Left lung (tissue), 10 donors: ENCODE results near the gene LYPLA2. TPM values are rescaled to one million over a fixed set of nuclear protein-coding genes. Genes with fewer than 3 reads are reported as not detected.

Experiments
- ATAC-seq: fragments of 200-7000 bp; cut with Tn5 transposase; one replicate; pipeline ENCODE4 v1.9.1; 2020; ENCODE audit warnings: moderate library complexity
- DNase-seq, 4 donors: peaks; one replicate each; pipeline ENCODE4 v3.0.0-alpha.2; 2013 to 2020
- H3K27ac ChIP-seq, 2 donors: fragments of 200-600 bp; sonication (generic) in 1 of 2; one replicate each; pipeline versions ENCODE4 v1.5.0 to v1.8.0; 2020 to 2021
- H3K27me3 ChIP-seq, 2 donors: fragments of 200-600 bp; sonication (generic) in 1 of 2; one replicate each; pipeline versions ENCODE4 v1.5.0 to v1.8.0; 2020 to 2021
- H3K36me3 ChIP-seq, 2 donors: fragments of 200-600 bp; sonication (generic) in 1 of 2; one replicate each; pipeline versions ENCODE4 v1.5.0 to v1.8.0; 2020 to 2021
- H3K4me1 ChIP-seq, 2 donors: fragments of 200-600 bp; one replicate each; pipeline ENCODE4 v1.8.0; 2021
- H3K4me3 ChIP-seq, 2 donors: fragments of 200-600 bp; sonication (generic) in 1 of 2; one replicate each; pipeline versions ENCODE4 v1.5.0 to v1.8.0; 2020 to 2021; ENCODE audit warnings: mild to moderate bottlenecking in 1 of 2
- H3K9me3 ChIP-seq, 2 donors: fragments of 200-600 bp; sonication (generic) in 1 of 2; one replicate each; pipeline versions ENCODE4 v1.5.0 to v1.8.0; 2020 to 2021
- CTCF ChIP-seq, 2 donors: fragments of 200-600 bp; sonication (generic) in 1 of 2; IDR thresholded peaks; one replicate each; pipeline versions ENCODE4 v1.5.0 to v1.8.0; 2021; ENCODE audit warnings: antibody characterized with exemption in 2 of 2
- intact Hi-C, 2 donors: fragments of 100-400 bp; cut with DNase I; formaldehyde crosslinking; loops; one replicate each; pipeline versions ENCODE4 v1.11.2 to v1.14.2; 2022
- polyA plus RNA-seq, 6 donors: library from polyadenylated mRNA; unstranded; fragments of 120-200 nt; gene quantifications; one replicate each; pipeline ENCODE4 v1.2.1, GENCODE V29; 2013; ENCODE audit not compliant: insufficient read length in 6 of 6
- total RNA-seq, 2 donors: library from RNA; stranded (reverse); fragmentation: NEBNext Ultra II Directional; extraction: Animal tissue kit (Norgen Biotek cat#: 25700); gene quantifications; one replicate each; pipeline ENCODE4 v1.2.1, GENCODE V29; 2021
- donor health status: DM: no; HTN: yes; CAD: no.
- donor health status: DM: no; HTN: no; CAD: no.

The LYPLA2 gene
- total and polyA plus RNA-seq, 8 donors: 36.9 to 65.8 (median 47.1) TPM

DNA sequence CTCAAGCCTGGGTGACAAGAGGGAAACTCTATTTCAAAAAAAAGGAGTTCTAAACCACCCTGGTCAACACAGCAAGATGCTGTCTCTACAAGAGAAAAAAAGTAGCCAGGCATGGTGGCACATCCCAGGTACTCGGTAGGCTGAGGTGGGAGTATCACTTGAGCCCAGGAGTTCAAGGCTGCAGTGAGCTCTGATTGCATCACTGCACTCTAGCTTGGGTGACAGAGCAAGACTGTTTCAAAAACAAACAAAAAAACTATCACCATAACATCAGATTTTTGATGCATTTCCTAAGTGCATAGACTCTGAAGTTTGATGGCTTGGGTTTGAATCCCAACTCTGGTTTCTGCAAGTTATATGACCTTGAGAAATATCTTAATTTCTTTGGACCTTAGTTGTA, 38.0 kb upstream of the LYPLA2 start:
- intact Hi-C loops: no loop called here
- H3K9me3 ChIP-seq: no peaks in the 10 kb centered on the region
- no peaks in the 10 kb centered on the region for H3K27me3 ChIP-seq
- no peak for ATAC-seq
- H3K27ac ChIP-seq: no peak overlapping the region
- TF ChIP-seq CTCF (IDR thresholded peaks at IDR 0.05): no peak
- no peak for DNase-seq
- peaks cover 0 to 7% of the 10 kb centered on the region in 2 donors for H3K4me1 ChIP-seq
- H3K4me3 ChIP-seq: no peak overlapping the region
- H3K36me3 ChIP-seq: peaks cover 6 to 86% of the 10 kb centered on the region in 2 donors

- no peak overlapping the region for H3K4me3 ChIP-seq
- H3K4me1 ChIP-seq: no peaks in the 10 kb centered on the region
- peaks cover 6 to 100% of the 10 kb centered on the region in 2 donors for H3K36me3 ChIP-seq
- ATAC-seq: peak; percentile 23
- no peak for DNase-seq
- intact Hi-C loops: no loop called here
- no peaks in the 10 kb centered on the region for H3K9me3 ChIP-seq
- H3K27ac ChIP-seq: no peak overlapping the region
- H3K27me3 ChIP-seq: no peaks in the 10 kb centered on the region
- TF ChIP-seq CTCF (IDR thresholded peaks at IDR 0.05): no peak
Measured at GRCh38 chr1:23756676-23757075, 34.3 kb upstream of the LYPLA2 start.

DNA sequence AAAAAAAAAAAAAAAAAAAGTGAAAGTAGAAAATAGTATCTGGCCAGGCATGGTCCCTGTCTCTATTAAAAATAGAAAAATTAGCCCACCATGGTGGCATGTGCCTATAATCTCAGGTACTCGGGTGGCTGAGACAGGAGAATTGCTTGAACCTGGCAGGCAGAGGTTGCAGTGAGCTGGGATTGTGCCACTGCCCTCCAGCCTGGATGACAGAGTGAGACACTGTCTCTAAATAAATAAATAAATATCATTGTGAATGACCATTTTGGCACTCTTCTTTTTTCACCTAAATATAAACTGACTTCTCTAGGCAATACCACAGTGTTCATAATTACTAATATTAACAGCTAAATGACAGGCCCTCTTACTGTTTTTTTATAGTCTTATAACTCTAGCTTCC, 33.1 kb upstream of the LYPLA2 start:
- Histone ChIP-seq H3K9me3 (no peaks in the 10 kb centered on the region), H3K27ac (no peak overlapping the region), H3K4me3 (no peak overlapping the region), H3K27me3 (no peaks in the 10 kb centered on the region), H3K36me3 (peaks cover 6 to 100% of the 10 kb centered on the region in 2 donors), H3K4me1 (no peaks in the 10 kb centered on the region)
- DNase-seq (no peak), ATAC-seq (no peak)
- no peak for TF ChIP-seq CTCF (IDR thresholded peaks at IDR 0.05)
- intact Hi-C loops: no loop called here

DNA sequence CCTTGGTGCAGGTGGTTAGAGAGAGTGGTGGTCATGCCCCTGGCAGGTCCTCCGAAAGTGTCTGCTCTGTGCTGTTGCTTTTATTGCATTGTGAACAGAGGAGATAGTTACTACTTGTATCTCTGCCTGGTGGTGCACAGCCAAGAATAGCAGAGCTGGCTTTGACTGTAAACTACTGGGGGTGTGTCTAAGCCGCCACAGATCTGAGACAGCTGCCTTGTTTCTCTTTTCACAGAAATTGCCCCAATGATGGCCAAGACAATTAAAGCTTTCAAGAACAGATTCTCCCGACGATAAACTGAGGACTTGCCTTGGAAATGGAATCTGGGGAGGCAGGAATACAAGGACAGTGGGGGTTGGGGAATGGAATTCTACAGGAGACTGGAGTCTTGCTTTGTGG, 31.7 kb upstream of the LYPLA2 start:
- intact Hi-C loops: no loop called here
- no peaks in the 10 kb centered on the region for H3K4me1 ChIP-seq
- no peaks in the 10 kb centered on the region for H3K9me3 ChIP-seq
- TF ChIP-seq CTCF (IDR thresholded peaks at IDR 0.05): no peak
- peak; percentile 50 for ATAC-seq
- H3K27ac ChIP-seq: no peak overlapping the region
- H3K4me3 ChIP-seq: no peak overlapping the region
- peaks cover 6 to 93% of the 10 kb centered on the region in 2 donors for H3K36me3 ChIP-seq
- H3K27me3 ChIP-seq: no peaks in the 10 kb centered on the region
- DNase-seq: peak in 1 of 4 donors; percentile 51

DNA sequence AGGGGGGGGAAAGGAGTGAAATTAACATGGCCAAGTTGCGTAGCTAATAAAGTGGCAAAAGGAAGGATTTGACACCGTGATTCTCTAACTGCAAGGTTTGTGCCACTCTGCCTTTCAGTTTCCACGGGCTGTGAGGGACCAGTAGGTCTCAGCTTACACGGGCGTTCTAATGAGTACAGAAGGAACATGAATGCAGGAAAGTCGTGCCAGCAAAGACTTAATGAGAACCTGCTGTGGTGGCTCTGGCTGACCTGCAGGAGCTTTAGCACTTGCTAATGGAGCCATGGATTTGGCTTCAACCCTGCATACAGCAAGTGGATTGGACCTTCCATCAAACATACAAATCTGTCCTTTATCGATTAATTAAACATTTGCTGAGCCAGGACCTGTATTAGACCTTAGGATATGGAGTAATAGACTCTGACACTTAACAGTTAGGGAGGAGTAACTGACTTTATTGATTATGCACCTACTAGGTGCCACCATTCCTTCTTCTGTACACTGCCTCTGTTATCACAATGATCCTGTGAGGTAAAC, 27.8 kb upstream of the LYPLA2 start:
- H3K27me3 ChIP-seq: no peaks in the 10 kb centered on the region
- no peak overlapping the region for H3K4me3 ChIP-seq
- DNase-seq (no peak), ATAC-seq (no peak)
- H3K36me3 ChIP-seq: peaks cover 0 to 73% of the 10 kb centered on the region in 2 donors
- no peak overlapping the region for H3K27ac ChIP-seq
- intact Hi-C loops: no loop called here
- TF ChIP-seq CTCF (IDR thresholded peaks at IDR 0.05): no peak
- H3K9me3 ChIP-seq: no peaks in the 10 kb centered on the region
- no peaks in the 10 kb centered on the region for H3K4me1 ChIP-seq
